H1 (cell line): ENCODE measurements around the gene PELI2.

Experiments
- CHD2 ChIP-seq: IDR thresholded peaks from 2 replicates; pipeline ENCODE4 v1.6.1; 2012; ENCODE audit warnings: low read length, improper control_type of control experiment
- TF ChIP-seq, protein P1 (sequence below), 3 experiments: IDR thresholded peaks; 1 replicate in 2 of 3; 2 replicates in 1 of 3; pipeline versions ENCODE4 v1.5.1 to v1.6.1; 2011; ENCODE audit warnings: low read length in 3 of 3, mild to moderate bottlenecking in 3 of 3, inconsistent platforms in 2 of 3, low read depth in 1 of 3, moderate library complexity in 1 of 3; ENCODE audit not compliant: insufficient read depth in 1 of 3; ENCODE audit errors: control extremely low read depth in 1 of 3

DNA sequence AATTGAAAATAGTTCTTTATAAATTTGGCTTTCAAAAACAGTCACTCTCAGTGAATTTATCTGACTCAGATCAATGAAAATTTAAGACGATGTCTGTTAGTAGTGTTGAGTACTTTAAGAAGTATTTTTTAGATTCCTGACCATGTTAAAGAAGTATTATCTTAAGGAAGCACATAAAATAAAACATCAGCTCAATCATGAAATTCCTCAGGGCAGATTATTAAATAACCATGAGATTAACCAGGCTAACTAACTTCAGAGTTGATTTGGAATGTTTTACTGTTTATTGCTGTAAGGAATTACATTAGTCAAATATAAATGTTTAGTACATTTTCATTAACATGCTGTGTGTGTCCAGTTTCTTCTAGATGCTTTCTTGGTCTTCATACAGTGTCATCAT, 160.2 kb downstream of the PELI2 start:
- TF ChIP-seq CHD2: no peak
- TF ChIP-seq, protein P1, sequence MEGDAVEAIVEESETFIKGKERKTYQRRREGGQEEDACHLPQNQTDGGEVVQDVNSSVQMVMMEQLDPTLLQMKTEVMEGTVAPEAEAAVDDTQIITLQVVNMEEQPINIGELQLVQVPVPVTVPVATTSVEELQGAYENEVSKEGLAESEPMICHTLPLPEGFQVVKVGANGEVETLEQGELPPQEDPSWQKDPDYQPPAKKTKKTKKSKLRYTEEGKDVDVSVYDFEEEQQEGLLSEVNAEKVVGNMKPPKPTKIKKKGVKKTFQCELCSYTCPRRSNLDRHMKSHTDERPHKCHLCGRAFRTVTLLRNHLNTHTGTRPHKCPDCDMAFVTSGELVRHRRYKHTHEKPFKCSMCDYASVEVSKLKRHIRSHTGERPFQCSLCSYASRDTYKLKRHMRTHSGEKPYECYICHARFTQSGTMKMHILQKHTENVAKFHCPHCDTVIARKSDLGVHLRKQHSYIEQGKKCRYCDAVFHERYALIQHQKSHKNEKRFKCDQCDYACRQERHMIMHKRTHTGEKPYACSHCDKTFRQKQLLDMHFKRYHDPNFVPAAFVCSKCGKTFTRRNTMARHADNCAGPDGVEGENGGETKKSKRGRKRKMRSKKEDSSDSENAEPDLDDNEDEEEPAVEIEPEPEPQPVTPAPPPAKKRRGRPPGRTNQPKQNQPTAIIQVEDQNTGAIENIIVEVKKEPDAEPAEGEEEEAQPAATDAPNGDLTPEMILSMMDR (IDR thresholded peaks at IDR 0.05; ENCODE audit: control extremely low read depth in 1 of 3, insufficient read depth in 1 of 3, low read depth in 1 of 3, low read length in 3 of 3): no peak
